GM12878 (cell line): ENCODE measurements around the gene SULT1A2. TPM values are rescaled to one million over a fixed set of nuclear protein-coding genes. Genes with fewer than 3 reads are reported as not detected.
"Not testable (repeated sequence)": the region's sequence is repeated elsewhere in the genome, so short reads cannot be mapped to it uniquely, and the experiment has no call there.

Source experiments
- ATAC-seq: fragments of 200-7000 bp; cut with Tn5 transposase; 3 replicates; pipeline ENCODE4 v1.9.1; 2020; ENCODE audit warnings: mild to moderate bottlenecking, moderate library complexity
- BruUV-seq: library from RNA; stranded (reverse); fragments of 400-500 nt; replicated peaks from 2 replicates; lab custom pipeline; 2021; lab: Mats Ljungman, UMichigan
- CTCF ChIA-PET: fragments of 300-600 bp; sonication (Branson Sonifier 250); formaldehyde crosslinking; extraction: SDS; loops from one replicate; lab custom pipeline; 2021; ENCODE audit warnings: inconsistent platforms; lab: Yijun Ruan, JAX
- POLR2A ChIA-PET: fragments of 350-600 bp; formaldehyde crosslinking; extraction: SDS; loops from one replicate; lab custom pipeline; 2021; ENCODE audit warnings: inconsistent platforms; lab: Charles Lee
- RAD21 ChIA-PET: fragments of 300-600 bp; sonication (Branson Sonifier 250); formaldehyde crosslinking; loops from one replicate; lab custom pipeline; 2023; ENCODE audit warnings: antibody characterized with exemption; ENCODE audit not compliant: unreplicated experiment; lab: Charles Lee
- SMC1A ChIA-PET: fragments of 300-600 bp; sonication (Branson Sonifier 250); formaldehyde crosslinking; loops from one replicate; lab custom pipeline; 2023; ENCODE audit not compliant: unreplicated experiment, uncharacterized antibody; lab: Charles Lee
- DNase-seq: peaks from one replicate; pipeline ENCODE4 v3.0.0-alpha.2; 2011; ENCODE audit warnings: low read depth, low spot score
- FAIRE-seq: peaks from 3 replicates; lab custom pipeline; 2011; peaks lifted over from hg19 to GRCh38; lab: Jason Lieb, UNC
- H2AFZ ChIP-seq: 2 replicates; pipeline ENCODE4 v1.6.0; 2011; ENCODE audit warnings: low read depth, low read length, control low read depth; ENCODE audit not compliant: control insufficient read depth
- H3K27ac ChIP-seq: 2 replicates; pipeline ENCODE4 v1.5.1; 2011; ENCODE audit warnings: control low read depth; ENCODE audit not compliant: control insufficient read depth, insufficient read depth
- H3K27me3 ChIP-seq, 2 experiments: replicated peaks in 1 of 2; 2 replicates each; pipeline versions ENCODE4 v1.6.0 to v1.6.1; 2011; ENCODE audit warnings: low read length in 1 of 2; ENCODE audit not compliant: control insufficient read depth in 2 of 2, insufficient read depth in 2 of 2
- H3K36me3 ChIP-seq, 2 experiments: 2 replicates each; pipeline ENCODE4 v1.5.1; 2011; ENCODE audit warnings: low read length in 1 of 2; ENCODE audit not compliant: control insufficient read depth in 2 of 2, insufficient read depth in 2 of 2
- H3K4me1 ChIP-seq: 2 replicates; pipeline ENCODE4 v1.6.1; 2011; ENCODE audit warnings: mild to moderate bottlenecking, low read length, moderate library complexity, mixed read lengths; ENCODE audit not compliant: control insufficient read depth, insufficient read depth
- H3K4me2 ChIP-seq: 2 replicates; pipeline ENCODE4 v1.6.0; 2011; ENCODE audit warnings: control low read depth; ENCODE audit not compliant: control insufficient read depth, insufficient read depth
- H3K4me3 ChIP-seq: fragments of 200-600 bp; sonication (generic); 2 replicates; pipeline ENCODE4 v1.5.1; 2016
- H3K79me2 ChIP-seq: 2 replicates; pipeline ENCODE4 v1.6.0; 2011; ENCODE audit warnings: low read length; ENCODE audit not compliant: control insufficient read depth, insufficient read depth
- H3K9ac ChIP-seq: 2 replicates; pipeline ENCODE4 v1.8.0; 2011; ENCODE audit warnings: low read length, control low read depth, mixed read lengths; ENCODE audit not compliant: control insufficient read depth, insufficient read depth
- H3K9me3 ChIP-seq: replicated peaks from 3 replicates; pipeline ENCODE4 v1.5.1; 2011; ENCODE audit warnings: mild to moderate bottlenecking, low read length; ENCODE audit not compliant: control insufficient read depth, insufficient read depth
- H4K20me1 ChIP-seq: 2 replicates; pipeline ENCODE4 v1.6.0; 2011; ENCODE audit not compliant: control insufficient read depth, insufficient read depth
- DPF2 ChIP-seq: fragments of 450-650 bp; IDR thresholded peaks from 2 replicates; pipeline ENCODE4 v1.6.1; 2017; ENCODE audit warnings: mild to moderate bottlenecking
- SMAD1 ChIP-seq: fragments of 450-650 bp; IDR thresholded peaks from 2 replicates; pipeline ENCODE4 v1.6.1; 2018; ENCODE audit warnings: mild to moderate bottlenecking, low read depth; ENCODE audit not compliant: partially characterized antibody
- ZBTB33 ChIP-seq: fragments of 450-650 bp; IDR thresholded peaks from 2 replicates; pipeline ENCODE4 v1.6.1; 2017; ENCODE audit warnings: mild to moderate bottlenecking
- WGBS: methylation state at CpG from one replicate; pipeline ENCODE4 v1.1.6; 2016; ENCODE audit warnings: low lambda C conversion rate; ENCODE audit not compliant: insufficient replicate concordance, insufficient coverage; ENCODE audit errors: missing lambda C conversion rate; 5-methylcytosine and 5-hydroxymethylcytosine counted together
- in situ Hi-C: fragments of 300-500 bp; cut with MboI; formaldehyde crosslinking; loops from 9 replicates; pipeline ENCODE4 v1.14.3; 2018; ENCODE audit warnings: mixed read lengths
- intact Hi-C: fragments of 100-400 bp; cut with micrococcal nuclease; formaldehyde crosslinking; loops from one replicate; pipeline ENCODE4 v1.14.2; 2022; ENCODE audit not compliant: unreplicated experiment
- polyA plus RNA-seq, 11 experiments: library from polyadenylated mRNA; depleted of rRNA in 4 of 11; unstranded in 6 of 11; stranded (reverse) in 5 of 11; fragments of >200 nt; fragmentation: Nextera tagmentation in 4 of 11; fragmentation: Illumina TruSeq in 1 of 11; extraction: Ambion mirVana in 4 of 11; extraction: Trizol in 1 of 11; gene quantifications; 1 replicate in 1 of 11; 2 replicates in 10 of 11; pipeline versions ENCODE4 v1.2.1 to v1.2.3, GENCODE V29; 2011 to 2016; ENCODE audit warnings: inconsistent platforms in 2 of 11, missing spikeins in 2 of 11, low read depth in 1 of 11
- total RNA-seq, 4 experiments: library from RNA; depleted of rRNA in 3 of 4; stranded (reverse); fragments of >200 nt in 3 of 4; fragmentation: Illumina TruSeq in 1 of 4; extraction: Trizol in 1 of 4; gene quantifications; 2 replicates each; pipeline versions ENCODE4 v1.2.1 to v1.2.3, GENCODE V29; 2013 to 2021
- TF ChIP-seq, protein P1 (sequence below): fragments of 150-350 bp; IDR thresholded peaks from 2 replicates; pipeline ENCODE4 v1.6.1; 2014; ENCODE audit warnings: mild to moderate bottlenecking, low read depth, low read length
- TF ChIP-seq, protein P2 (sequence below): fragments of 450-650 bp; IDR thresholded peaks from 2 replicates; pipeline ENCODE4 v1.6.1; 2017; ENCODE audit warnings: low read depth, mild to moderate bottlenecking, moderate library complexity
- TF ChIP-seq, protein P3 (sequence below): IDR thresholded peaks from 2 replicates; pipeline ENCODE4 v1.6.1; 2012; ENCODE audit warnings: low read depth, low read length, improper control_type of control experiment

SULT1A2 gene
- total and polyA plus RNA-seq, 10 of the 15 experiments (the other 5 are each of a cell fraction or from before 2014, with no cell fraction given), result 0.06 to 0.39 (median 0.07) TPM; not detected in 7

- TF ChIP-seq, protein P1, sequence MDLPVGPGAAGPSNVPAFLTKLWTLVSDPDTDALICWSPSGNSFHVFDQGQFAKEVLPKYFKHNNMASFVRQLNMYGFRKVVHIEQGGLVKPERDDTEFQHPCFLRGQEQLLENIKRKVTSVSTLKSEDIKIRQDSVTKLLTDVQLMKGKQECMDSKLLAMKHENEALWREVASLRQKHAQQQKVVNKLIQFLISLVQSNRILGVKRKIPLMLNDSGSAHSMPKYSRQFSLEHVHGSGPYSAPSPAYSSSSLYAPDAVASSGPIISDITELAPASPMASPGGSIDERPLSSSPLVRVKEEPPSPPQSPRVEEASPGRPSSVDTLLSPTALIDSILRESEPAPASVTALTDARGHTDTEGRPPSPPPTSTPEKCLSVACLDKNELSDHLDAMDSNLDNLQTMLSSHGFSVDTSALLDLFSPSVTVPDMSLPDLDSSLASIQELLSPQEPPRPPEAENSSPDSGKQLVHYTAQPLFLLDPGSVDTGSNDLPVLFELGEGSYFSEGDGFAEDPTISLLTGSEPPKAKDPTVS, result no peak
- TF ChIP-seq DPF2 (no peak), ZBTB33 (no peak), SMAD1 (no peak)
- TF ChIP-seq, protein P2, sequence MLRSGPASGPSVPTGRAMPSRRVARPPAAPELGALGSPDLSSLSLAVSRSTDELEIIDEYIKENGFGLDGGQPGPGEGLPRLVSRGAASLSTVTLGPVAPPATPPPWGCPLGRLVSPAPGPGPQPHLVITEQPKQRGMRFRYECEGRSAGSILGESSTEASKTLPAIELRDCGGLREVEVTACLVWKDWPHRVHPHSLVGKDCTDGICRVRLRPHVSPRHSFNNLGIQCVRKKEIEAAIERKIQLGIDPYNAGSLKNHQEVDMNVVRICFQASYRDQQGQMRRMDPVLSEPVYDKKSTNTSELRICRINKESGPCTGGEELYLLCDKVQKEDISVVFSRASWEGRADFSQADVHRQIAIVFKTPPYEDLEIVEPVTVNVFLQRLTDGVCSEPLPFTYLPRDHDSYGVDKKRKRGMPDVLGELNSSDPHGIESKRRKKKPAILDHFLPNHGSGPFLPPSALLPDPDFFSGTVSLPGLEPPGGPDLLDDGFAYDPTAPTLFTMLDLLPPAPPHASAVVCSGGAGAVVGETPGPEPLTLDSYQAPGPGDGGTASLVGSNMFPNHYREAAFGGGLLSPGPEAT, result no peak
- TF ChIP-seq, protein P3, sequence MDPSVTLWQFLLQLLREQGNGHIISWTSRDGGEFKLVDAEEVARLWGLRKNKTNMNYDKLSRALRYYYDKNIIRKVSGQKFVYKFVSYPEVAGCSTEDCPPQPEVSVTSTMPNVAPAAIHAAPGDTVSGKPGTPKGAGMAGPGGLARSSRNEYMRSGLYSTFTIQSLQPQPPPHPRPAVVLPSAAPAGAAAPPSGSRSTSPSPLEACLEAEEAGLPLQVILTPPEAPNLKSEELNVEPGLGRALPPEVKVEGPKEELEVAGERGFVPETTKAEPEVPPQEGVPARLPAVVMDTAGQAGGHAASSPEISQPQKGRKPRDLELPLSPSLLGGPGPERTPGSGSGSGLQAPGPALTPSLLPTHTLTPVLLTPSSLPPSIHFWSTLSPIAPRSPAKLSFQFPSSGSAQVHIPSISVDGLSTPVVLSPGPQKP, result no peak
These were observed 13.1 kb upstream of the SULT1A2 start, which contains the start of gene SULT1A1 (continued) for GRCh38 chr16:28609631-28610594.

GRCh38 chr16:28608867-28609596, 12.2 kb upstream of the SULT1A2 start:
- FAIRE-seq, H3K79me2 ChIP-seq, DNase-seq, H3K9ac ChIP-seq, H3K9me3 ChIP-seq, H3K36me3 ChIP-seq, intact Hi-C loops, H3K4me1 ChIP-seq, BruUV-seq, H3K27me3 ChIP-seq, H4K20me1 ChIP-seq, CTCF ChIA-PET, in situ Hi-C loops, H3K4me2 ChIP-seq, ATAC-seq, H3K27ac ChIP-seq, H2AFZ ChIP-seq, H3K4me3 ChIP-seq, SMC1A ChIA-PET: not testable (repeated sequence)
- ChIA-PET RAD21 (interaction anchor here (0.6 kb wide), 1 partner anchor 1035 kb away, joined by 3 read pairs; no protein-coding TSS in a partner anchor), POLR2A (interaction anchor here (0.6 kb wide), 1 partner anchor 135 kb away, joined by 4 read pairs; no protein-coding TSS in a partner anchor)
- WGBS, result 44% methylated on average over 11 of the region's 11 CpGs
